Measurements from ENCODE around the gene MEPCE. TPM values are rescaled to one million over a fixed set of nuclear protein-coding genes. Genes with fewer than 3 reads are reported as not detected.
A peak's percentile ranks its signal among the peaks of the same experiment; 100 is the strongest.
"Not testable (repeated sequence)": the region's sequence is repeated elsewhere in the genome, so short reads cannot be mapped to it uniquely, and the experiment has no call there.

The MEPCE gene, protein sequence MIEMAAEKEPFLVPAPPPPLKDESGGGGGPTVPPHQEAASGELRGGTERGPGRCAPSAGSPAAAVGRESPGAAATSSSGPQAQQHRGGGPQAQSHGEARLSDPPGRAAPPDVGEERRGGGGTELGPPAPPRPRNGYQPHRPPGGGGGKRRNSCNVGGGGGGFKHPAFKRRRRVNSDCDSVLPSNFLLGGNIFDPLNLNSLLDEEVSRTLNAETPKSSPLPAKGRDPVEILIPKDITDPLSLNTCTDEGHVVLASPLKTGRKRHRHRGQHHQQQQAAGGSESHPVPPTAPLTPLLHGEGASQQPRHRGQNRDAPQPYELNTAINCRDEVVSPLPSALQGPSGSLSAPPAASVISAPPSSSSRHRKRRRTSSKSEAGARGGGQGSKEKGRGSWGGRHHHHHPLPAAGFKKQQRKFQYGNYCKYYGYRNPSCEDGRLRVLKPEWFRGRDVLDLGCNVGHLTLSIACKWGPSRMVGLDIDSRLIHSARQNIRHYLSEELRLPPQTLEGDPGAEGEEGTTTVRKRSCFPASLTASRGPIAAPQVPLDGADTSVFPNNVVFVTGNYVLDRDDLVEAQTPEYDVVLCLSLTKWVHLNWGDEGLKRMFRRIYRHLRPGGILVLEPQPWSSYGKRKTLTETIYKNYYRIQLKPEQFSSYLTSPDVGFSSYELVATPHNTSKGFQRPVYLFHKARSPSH
- total RNA-seq (2014; rRNA removed; shearing (Covaris generic)), result 24.2 and 27.2 TPM in 2 replicates
- 7.7 and 8.0 TPM in 2 replicates for polyA plus RNA-seq (2016; fragmentation: Nextera tagmentation; extraction: Ambion mirVana)

DNA sequence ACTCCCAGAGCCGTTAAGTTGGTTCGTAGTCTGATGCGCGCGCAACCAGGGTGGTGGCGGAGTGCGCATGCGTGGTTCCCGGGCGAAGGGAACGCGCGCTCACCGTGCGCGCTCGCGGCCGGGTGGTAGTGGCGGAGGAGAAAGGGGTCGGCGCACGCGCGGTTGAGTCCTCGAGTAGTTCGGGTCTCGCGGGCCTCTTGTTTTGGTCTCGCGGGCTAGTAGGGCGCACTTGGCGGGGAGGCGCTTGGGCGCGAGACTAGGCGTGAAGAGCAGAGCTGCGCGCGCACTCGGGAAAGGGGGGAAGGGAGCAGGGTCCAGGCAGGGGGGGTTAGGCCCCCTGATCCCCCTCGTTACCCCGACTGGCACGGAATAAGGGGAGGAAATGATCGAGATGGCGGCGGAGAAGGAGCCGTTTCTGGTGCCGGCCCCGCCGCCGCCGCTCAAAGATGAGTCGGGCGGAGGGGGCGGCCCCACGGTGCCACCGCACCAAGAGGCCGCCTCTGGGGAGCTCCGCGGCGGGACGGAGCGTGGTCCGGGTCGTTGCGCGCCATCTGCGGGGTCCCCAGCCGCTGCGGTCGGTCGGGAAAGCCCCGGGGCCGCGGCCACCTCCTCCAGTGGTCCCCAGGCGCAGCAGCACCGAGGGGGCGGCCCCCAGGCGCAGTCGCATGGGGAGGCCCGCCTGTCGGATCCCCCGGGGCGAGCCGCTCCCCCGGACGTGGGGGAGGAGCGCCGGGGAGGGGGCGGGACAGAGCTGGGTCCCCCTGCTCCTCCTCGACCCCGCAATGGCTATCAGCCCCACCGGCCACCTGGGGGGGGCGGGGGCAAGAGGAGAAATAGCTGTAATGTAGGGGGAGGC lies at the start of gene MEPCE:
MEPCE (plus strand) TSS at position 195 of the 856 bp plus-strand sequence; CDS start at position 383, 188 bp downstream.
- peak within 1 kb of the TSS; percentile 98 for H3K9ac ChIP-seq
- peak within 1 kb of the TSS; percentile 94 for H3K4me2 ChIP-seq (ENCODE audit: unreplicated experiment)
- H3K4me1 ChIP-seq (ENCODE audit: insufficient read depth), result 0 out of 2 replicates have a peak, but pooled peaks cover 14% of the 10 kb centered on the region
- peaks cover 52% of the 10 kb centered on the region for H3K79me2 ChIP-seq (ENCODE audit: insufficient read depth)
- no peaks in the 10 kb centered on the region for H4K20me1 ChIP-seq (ENCODE audit: insufficient read depth)
- no peaks in the 10 kb centered on the region for H3K9me2 ChIP-seq (ENCODE audit: insufficient read depth)
- H3K27me3 ChIP-seq (replicated peaks; ENCODE audit: insufficient read depth), result no peaks in the 10 kb centered on the region
- 1% methylated on average over 67 to 73 of the region's 95 CpGs for WGBS, 2 experiments (ENCODE audit: low coverage in 1 of 2, low lambda C conversion rate in 2 of 2, missing lambda C conversion rate in 2 of 2)
- peaks cover 16% of the 10 kb centered on the region; the same call in 1 of the 2 replicates for H3F3A ChIP-seq (ENCODE audit: insufficient read depth)
- TF ChIP-seq EZH2 (IDR thresholded peaks at IDR 0.05; ENCODE audit: insufficient read depth, poor library complexity, severe bottlenecking), result no peak
- no peak for TF ChIP-seq EZH2phosphoT487 (IDR thresholded peaks at IDR 0.05; ENCODE audit: insufficient read depth, low read depth)
- peak; percentile 100 for DNase-seq
- H3K36me3 ChIP-seq (ENCODE audit: low read depth), result no peaks in the 10 kb centered on the region
- no peaks in the 10 kb centered on the region for H3K9me3 ChIP-seq (ENCODE audit: low read depth)
- peak within 1 kb of the TSS; percentile 94 for H2AFZ ChIP-seq
- in situ Hi-C loops (cut with MboI), result no loop called here
- peak within 1 kb of the TSS; percentile 92 for H3K4me3 ChIP-seq
- H3K27ac ChIP-seq, result peak within 1 kb of the TSS; percentile 100

DNA sequence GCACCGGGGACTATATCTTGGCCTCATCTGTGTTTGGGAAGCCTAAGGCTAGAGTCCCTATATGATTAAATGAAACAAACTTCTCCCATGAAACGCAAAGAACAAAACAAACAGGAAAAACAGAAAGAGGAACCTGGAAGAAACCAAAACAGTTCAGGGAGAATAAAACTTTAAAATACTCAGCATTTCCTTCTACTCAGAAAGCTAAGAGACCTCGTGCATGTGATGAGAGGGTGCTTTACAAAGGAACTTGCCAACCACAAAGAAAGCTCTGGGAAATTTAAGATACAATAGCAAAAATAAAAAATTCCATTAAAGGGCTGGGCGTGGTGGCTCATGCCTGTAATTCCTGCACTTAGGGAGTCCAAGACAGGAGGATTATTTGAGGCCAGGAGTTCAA lies 49.4 kb upstream of the MEPCE start:
- H3K27ac ChIP-seq, result no peak overlapping the region
- no peaks in the 10 kb centered on the region for H3F3A ChIP-seq (ENCODE audit: insufficient read depth)
- H3K4me3 ChIP-seq, result no peak overlapping the region
- H3K9me3 ChIP-seq (ENCODE audit: low read depth), result no peaks in the 10 kb centered on the region
- H2AFZ ChIP-seq, result no peak overlapping the region
- no peak for TF ChIP-seq EZH2phosphoT487 (IDR thresholded peaks at IDR 0.05; ENCODE audit: insufficient read depth, low read depth)
- no peak for TF ChIP-seq EZH2 (IDR thresholded peaks at IDR 0.05; ENCODE audit: insufficient read depth, poor library complexity, severe bottlenecking)
- no peak overlapping the region for H3K9ac ChIP-seq
- no peaks in the 10 kb centered on the region for H3K79me2 ChIP-seq (ENCODE audit: insufficient read depth)
- H3K27me3 ChIP-seq (replicated peaks; ENCODE audit: insufficient read depth), result no peaks in the 10 kb centered on the region
- no peak overlapping the region for H3K4me2 ChIP-seq (ENCODE audit: unreplicated experiment)
- no peaks in the 10 kb centered on the region for H3K36me3 ChIP-seq (ENCODE audit: low read depth)
- no peaks in the 10 kb centered on the region for H3K9me2 ChIP-seq (ENCODE audit: insufficient read depth)
- in situ Hi-C loops (cut with MboI), result no loop called here
- no peak for DNase-seq
- no peaks in the 10 kb centered on the region for H4K20me1 ChIP-seq (ENCODE audit: insufficient read depth)
- 68 to 69% methylated on average over 4 of the region's 4 CpGs for WGBS, 2 experiments (ENCODE audit: low coverage in 1 of 2, low lambda C conversion rate in 2 of 2, missing lambda C conversion rate in 2 of 2)
- no peaks in the 10 kb centered on the region for H3K4me1 ChIP-seq (ENCODE audit: insufficient read depth)

DNA sequence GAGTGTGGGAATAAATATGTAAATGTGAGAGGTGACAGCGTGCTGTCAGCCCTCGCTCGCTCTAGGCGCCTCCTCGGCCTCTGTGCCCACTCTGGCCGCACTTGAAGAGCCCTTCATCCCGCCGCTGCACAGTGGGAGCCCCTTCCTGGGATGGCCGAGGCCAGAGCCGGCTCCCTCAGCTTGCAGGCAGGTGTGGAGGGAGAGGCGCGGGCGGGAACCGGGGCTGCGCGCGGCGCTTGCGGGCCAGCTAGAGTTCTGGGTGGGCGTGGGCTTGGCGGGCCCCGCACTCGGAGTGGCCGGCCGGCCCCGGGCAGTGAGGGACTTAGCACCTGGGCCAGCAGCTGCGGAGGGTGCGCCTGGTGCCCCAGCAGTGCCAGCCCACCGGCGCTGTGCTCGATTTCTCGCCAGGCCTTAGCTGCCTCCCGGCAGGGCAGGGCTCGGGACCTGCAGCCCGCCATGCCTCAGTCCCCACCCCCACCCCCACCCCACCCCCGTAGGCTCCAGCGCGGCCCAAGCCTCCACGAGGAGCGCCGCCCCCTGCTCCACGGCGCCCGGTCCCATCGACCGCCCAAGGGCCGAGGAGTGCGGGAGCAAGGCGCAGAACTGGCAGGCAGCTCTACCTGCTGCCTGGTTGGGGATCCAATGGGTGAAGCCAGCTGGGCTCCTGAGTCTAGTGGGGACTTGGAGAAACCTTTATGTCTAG lies 47.9 kb upstream of the MEPCE start:
- H3K27ac ChIP-seq; H3K9ac ChIP-seq; H3K36me3 ChIP-seq (ENCODE audit: low read depth); H3K4me2 ChIP-seq (ENCODE audit: unreplicated experiment); H3K27me3 ChIP-seq (replicated peaks; ENCODE audit: insufficient read depth); DNase-seq; in situ Hi-C loops (cut with MboI); H3K9me3 ChIP-seq (ENCODE audit: low read depth); H3F3A ChIP-seq (ENCODE audit: insufficient read depth); H3K79me2 ChIP-seq (ENCODE audit: insufficient read depth); H3K4me3 ChIP-seq; H3K4me1 ChIP-seq (ENCODE audit: insufficient read depth); H4K20me1 ChIP-seq (ENCODE audit: insufficient read depth); H3K9me2 ChIP-seq (ENCODE audit: insufficient read depth); H2AFZ ChIP-seq: not testable (repeated sequence)
- WGBS, 2 experiments (ENCODE audit: low coverage in 1 of 2, low lambda C conversion rate in 2 of 2, missing lambda C conversion rate in 2 of 2), result 84 to 88% methylated on average over 35 to 42 of the region's 49 CpGs

GRCh38 chr7:100382234-100382853 lies 47.3 kb upstream of the MEPCE start:
- H3K27me3 ChIP-seq (replicated peaks; ENCODE audit: insufficient read depth); H2AFZ ChIP-seq; H3K4me3 ChIP-seq; DNase-seq; H3K9me2 ChIP-seq (ENCODE audit: insufficient read depth); in situ Hi-C loops (cut with MboI); H3K79me2 ChIP-seq (ENCODE audit: insufficient read depth); H3K4me2 ChIP-seq (ENCODE audit: unreplicated experiment); H3K4me1 ChIP-seq (ENCODE audit: insufficient read depth); H3K27ac ChIP-seq; H4K20me1 ChIP-seq (ENCODE audit: insufficient read depth); H3K9me3 ChIP-seq (ENCODE audit: low read depth); H3F3A ChIP-seq (ENCODE audit: insufficient read depth); H3K36me3 ChIP-seq (ENCODE audit: low read depth); H3K9ac ChIP-seq: not testable (repeated sequence)
- 70 to 71% methylated on average over 8 of the region's 8 CpGs for WGBS, 2 experiments (ENCODE audit: low coverage in 1 of 2, low lambda C conversion rate in 2 of 2, missing lambda C conversion rate in 2 of 2)

All from GM23248 (cell line).